GM12878 (cell line): Measurements from ENCODE around the gene ZNF771. TPM values are rescaled to one million over a fixed set of nuclear protein-coding genes. Genes with fewer than 3 reads are reported as not detected.

ENCODE experiments used
- CBX3 ChIP-seq: fragments of 200-600 bp; sonication (generic); IDR thresholded peaks from 2 replicates; pipeline ENCODE4 v1.6.1; 2016; ENCODE audit warnings: low read depth, borderline replicate concordance
- CHD1 ChIP-seq: IDR thresholded peaks from 2 replicates; pipeline ENCODE4 v1.6.1; 2012; ENCODE audit warnings: low read depth, low read length, improper control_type of control experiment
- CREM ChIP-seq: IDR thresholded peaks from 2 replicates; pipeline ENCODE4 v1.6.1; 2014; ENCODE audit warnings: antibody characterized with exemption, low read depth
- EP300 ChIP-seq, 2 experiments: fragments of 150-350 bp in 1 of 2; IDR thresholded peaks; 2 replicates each; pipeline ENCODE4 v1.6.1; 2011 to 2012; ENCODE audit warnings: low read depth in 2 of 2, low read length in 2 of 2, borderline replicate concordance in 1 of 2, improper control_type of control experiment in 1 of 2, inconsistent platforms in 1 of 2; ENCODE audit not compliant: control insufficient read depth in 1 of 2
- ESRRA ChIP-seq: IDR thresholded peaks from 2 replicates; pipeline ENCODE4 v1.6.1; 2012; ENCODE audit warnings: mild to moderate bottlenecking, low read length, improper control_type of control experiment
- FOS ChIP-seq: IDR thresholded peaks from 3 replicates; pipeline ENCODE4 v1.6.1; 2011; ENCODE audit warnings: borderline replicate concordance; ENCODE audit not compliant: insufficient read length; ENCODE audit errors: extremely low read depth
- FOXM1 ChIP-seq: IDR thresholded peaks from 2 replicates; pipeline ENCODE4 v1.6.1; 2012; ENCODE audit warnings: low read depth, mild to moderate bottlenecking, inconsistent platforms, low read length, moderate library complexity
- KDM1A ChIP-seq: fragments of 200-600 bp; sonication (generic); IDR thresholded peaks from 2 replicates; pipeline ENCODE4 v1.6.1; 2016; ENCODE audit warnings: borderline replicate concordance
- MEF2B ChIP-seq: fragments of 450-650 bp; IDR thresholded peaks from 2 replicates; pipeline ENCODE4 v1.6.1; 2018; ENCODE audit warnings: mild to moderate bottlenecking, moderate library complexity; ENCODE audit not compliant: partially characterized antibody, poor library complexity, severe bottlenecking
- MLLT1 ChIP-seq: fragments of 450-650 bp; IDR thresholded peaks from 2 replicates; pipeline ENCODE4 v1.6.1; 2016; ENCODE audit warnings: mild to moderate bottlenecking
- POLR2AphosphoS2 ChIP-seq: IDR thresholded peaks from 2 replicates; pipeline ENCODE4 v1.6.1; 2011; ENCODE audit warnings: low read depth, mild to moderate bottlenecking, low read length, improper control_type of control experiment, moderate library complexity
- PRDM15 ChIP-seq: fragments of 450-650 bp; formaldehyde crosslinking; IDR thresholded peaks from 2 replicates; pipeline ENCODE4 v1.4.0; 2020; ENCODE audit warnings: mild to moderate bottlenecking, moderate library complexity
- RAD21 ChIP-seq: IDR thresholded peaks from 2 replicates; pipeline ENCODE4 v1.6.1; 2011; ENCODE audit warnings: mild to moderate bottlenecking, low read depth, low read length, moderate library complexity; ENCODE audit not compliant: insufficient read depth
- RBBP5 ChIP-seq: fragments of 200-600 bp; sonication (generic); conservative IDR thresholded peaks from 2 replicates; pipeline ENCODE4 v1.6.1; 2016
- SIX5 ChIP-seq: IDR thresholded peaks from 2 replicates; pipeline ENCODE4 v1.6.1; 2011; ENCODE audit warnings: mild to moderate bottlenecking, low read depth, low read length, moderate library complexity; ENCODE audit not compliant: severe bottlenecking
- SKIL ChIP-seq: fragments of 450-650 bp; IDR thresholded peaks from 2 replicates; pipeline ENCODE4 v1.6.1; 2017; ENCODE audit warnings: mild to moderate bottlenecking, low read depth, inconsistent platforms; ENCODE audit not compliant: poor library complexity, severe bottlenecking
- SMARCA5 ChIP-seq: fragments of 450-650 bp; IDR thresholded peaks from 2 replicates; pipeline ENCODE4 v1.6.1; 2017; ENCODE audit warnings: mild to moderate bottlenecking
- SRF ChIP-seq, 2 experiments: IDR thresholded peaks; 2 replicates each; pipeline ENCODE4 v1.6.1; 2011; ENCODE audit warnings: low read depth in 2 of 2, low read length in 2 of 2, mild to moderate bottlenecking in 1 of 2, moderate library complexity in 1 of 2
- STAT1 ChIP-seq: fragments of 450-650 bp; conservative IDR thresholded peaks from 2 replicates; pipeline ENCODE4 v1.6.1; 2014; ENCODE audit warnings: antibody characterized with exemption, mild to moderate bottlenecking
- TBL1XR1 ChIP-seq: IDR thresholded peaks from 2 replicates; pipeline ENCODE4 v1.6.1; 2012; ENCODE audit warnings: low read depth, low read length, improper control_type of control experiment
- YY1 ChIP-seq: IDR thresholded peaks from 2 replicates; pipeline ENCODE4 v1.6.1; 2011; ENCODE audit warnings: low read depth, mild to moderate bottlenecking, low read length
- ZBED1 ChIP-seq: IDR thresholded peaks from 2 replicates; pipeline ENCODE4 v1.6.1; 2016; ENCODE audit warnings: borderline replicate concordance
- ZNF24 ChIP-seq: fragments of 450-650 bp; IDR thresholded peaks from 2 replicates; pipeline ENCODE4 v1.6.1; 2017; ENCODE audit warnings: antibody characterized with exemption, mild to moderate bottlenecking
- ZNF274 ChIP-seq: IDR thresholded peaks from one replicate; pipeline ENCODE4 v1.8.0; 2011; ENCODE audit not compliant: insufficient read length, insufficient read depth
- polyA plus RNA-seq, 11 experiments: library from polyadenylated mRNA; depleted of rRNA in 4 of 11; unstranded in 6 of 11; stranded (reverse) in 5 of 11; fragments of >200 nt; fragmentation: Nextera tagmentation in 4 of 11; fragmentation: Illumina TruSeq in 1 of 11; extraction: Ambion mirVana in 4 of 11; extraction: Trizol in 1 of 11; gene quantifications; 1 replicate in 1 of 11; 2 replicates in 10 of 11; pipeline versions ENCODE4 v1.2.1 to v1.2.3, GENCODE V29; 2011 to 2016; ENCODE audit warnings: inconsistent platforms in 2 of 11, missing spikeins in 2 of 11, low read depth in 1 of 11
- total RNA-seq, 4 experiments: library from RNA; depleted of rRNA in 3 of 4; stranded (reverse); fragments of >200 nt in 3 of 4; fragmentation: Illumina TruSeq in 1 of 4; extraction: Trizol in 1 of 4; gene quantifications; 2 replicates each; pipeline versions ENCODE4 v1.2.1 to v1.2.3, GENCODE V29; 2013 to 2021

Gene ZNF771
- total and polyA plus RNA-seq, 10 of the 15 experiments (the other 5 are each of a cell fraction or from before 2014, with no cell fraction given), result 0.98 to 7.6 (median 3.7) TPM

GRCh38 chr16:30445408-30446202 lies 38.2 kb downstream of the ZNF771 start, which contains the start of gene SEPHS2 (continued):
- TF ChIP-seq SMARCA5 (peak; percentile 75; the same call in 1 of the 2 replicates), MLLT1 (peak; percentile 99), FOS (peak; percentile 38), TBL1XR1 (no peak), CREM (no peak; the same call in none of the 2 replicates), ZBED1 (no peak), POLR2AphosphoS2 (peak; percentile 96), EP300 (IDR thresholded peaks at IDR 0.05; ENCODE audit: borderline replicate concordance in 1 of 2, control insufficient read depth in 1 of 2, low read depth in 2 of 2, low read length in 2 of 2) (no peak), STAT1 (peak; percentile 68; the same call in 1 of the 2 replicates), KDM1A (no peak), SIX5 (no peak), ZNF274 (no peak), FOXM1 (0 out of 2 replicates have a peak, but pooled peaks have one; percentile 37), PRDM15 (CRISPR knock-in tag) (no peak), RBBP5 (no peak), ZNF24 (no peak), RAD21 (no peak), YY1 (peak; percentile 51; the same call in 1 of the 2 replicates), CBX3 (no peak), MEF2B (peak; percentile 42), CHD1 (no peak), ESRRA (no peak), SRF (IDR thresholded peaks at IDR 0.05; ENCODE audit: low read depth in 2 of 2, low read length in 2 of 2) (0 out of 4 replicates have a peak, but pooled peaks of 1 of the 2 experiments have one; percentile 19), SKIL (no peak)
